Karpas-422 (cell line): Measurements from ENCODE around the gene TSPAN19. TPM values are rescaled to one million over a fixed set of nuclear protein-coding genes. Genes with fewer than 3 reads are reported as not detected.

Experiments
- DNase-seq: peaks from one replicate; pipeline ENCODE4 v3.0.0-alpha.2; 2015
- H2AFZ ChIP-seq: fragments of 200-600 bp; sonication (generic); 2 replicates; pipeline ENCODE4 v1.6.1; 2014; ENCODE audit warnings: antibody characterized with exemption, low read length, mixed read lengths
- H3K27ac ChIP-seq: fragments of 200-600 bp; sonication (generic); 2 replicates; pipeline ENCODE4 v1.5.1; 2014; ENCODE audit warnings: mild to moderate bottlenecking, low read length, moderate library complexity
- H3K27me3 ChIP-seq: fragments of 200-600 bp; sonication (generic); 2 replicates; pipeline ENCODE4 v1.6.1; 2014; ENCODE audit warnings: low read length, mixed read lengths
- H3K36me3 ChIP-seq: fragments of 200-600 bp; sonication (generic); 2 replicates; pipeline ENCODE4 v1.6.1; 2014; ENCODE audit warnings: low read length, mixed read lengths; ENCODE audit not compliant: insufficient read depth
- H3K4me1 ChIP-seq: fragments of 200-600 bp; sonication (generic); 2 replicates; pipeline ENCODE4 v1.6.1; 2014; ENCODE audit warnings: mild to moderate bottlenecking, low read length, mixed read lengths
- H3K4me2 ChIP-seq: fragments of 200-600 bp; sonication (generic); 2 replicates; pipeline ENCODE4 v1.6.1; 2014; ENCODE audit warnings: low read length, low read depth, mild to moderate bottlenecking; ENCODE audit not compliant: poor library complexity, severe bottlenecking
- H3K4me3 ChIP-seq: fragments of 200-600 bp; sonication (generic); 2 replicates; pipeline ENCODE4 v1.5.1; 2014; ENCODE audit warnings: mild to moderate bottlenecking, antibody characterized with exemption, low read length, mixed read lengths
- H3K79me2 ChIP-seq: fragments of 200-600 bp; sonication (generic); 2 replicates; pipeline ENCODE4 v1.6.1; 2014; ENCODE audit warnings: mild to moderate bottlenecking, low read length, mixed read lengths
- H3K9ac ChIP-seq: fragments of 200-600 bp; sonication (generic); 2 replicates; pipeline ENCODE4 v1.6.0; 2014; ENCODE audit warnings: low read length
- H3K9me2 ChIP-seq: fragments of 200-600 bp; sonication (generic), shearing (Covaris generic); replicated peaks from 2 replicates; pipeline ENCODE4 v1.6.0; 2014; ENCODE audit warnings: mild to moderate bottlenecking, low read length, moderate library complexity; ENCODE audit not compliant: insufficient read depth
- H3K9me3 ChIP-seq: fragments of 300-700, 200-600 bp; sonication (generic); 2 replicates; pipeline ENCODE4 v1.6.1; 2014; ENCODE audit warnings: low read length, mixed read lengths
- H4K20me1 ChIP-seq: fragments of 200-600 bp; sonication (generic); 2 replicates; pipeline ENCODE4 v1.6.1; 2014; ENCODE audit warnings: mild to moderate bottlenecking, antibody characterized with exemption, low read length, low read depth; ENCODE audit not compliant: insufficient read depth
- total RNA-seq: library from RNA; depleted of rRNA; stranded (reverse); fragments of >200 nt; shearing (Covaris generic); gene quantifications from 2 replicates; pipeline ENCODE4 v1.2.3, GENCODE V29; 2014; ENCODE audit warnings: low replicate concordance; rRNA removed

Gene TSPAN19
- total RNA-seq, 1 experiment from 2014 or later = not detected

DNA sequence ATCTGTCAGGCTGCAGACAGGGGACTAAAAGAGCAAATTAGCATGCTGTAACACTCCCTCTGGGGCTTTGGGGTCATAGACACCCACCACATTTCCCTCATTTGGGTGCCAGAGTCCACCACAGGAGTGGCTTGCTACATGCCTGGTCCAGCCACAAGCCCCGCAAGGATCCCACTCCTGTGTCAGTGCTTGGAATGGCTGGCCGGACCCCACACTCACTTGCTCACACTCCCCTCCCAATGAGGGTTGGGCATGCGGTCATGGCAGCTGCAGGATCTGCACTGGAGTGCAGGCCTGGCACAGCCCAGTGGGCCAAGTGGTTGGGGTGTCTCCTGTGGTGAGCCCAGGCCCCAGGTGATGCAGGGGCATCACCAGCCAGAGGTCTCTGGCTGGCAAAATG, 59.9 kb downstream of the TSPAN19 start:
- no peak overlapping the region for H3K27ac ChIP-seq

GRCh38 chr12:84974155-84974815, 61.8 kb downstream of the TSPAN19 start:
- H3K27ac ChIP-seq = no peak overlapping the region
- no peak overlapping the region for H3K9ac ChIP-seq
- H3K79me2 ChIP-seq = no peaks in the 10 kb centered on the region
- no peak for DNase-seq
- H2AFZ ChIP-seq = no peak overlapping the region
- no peak overlapping the region for H3K4me2 ChIP-seq
- H3K9me3 ChIP-seq = peaks cover under 1% of the 10 kb centered on the region; the same call in 1 of the 2 replicates
- no peaks in the 10 kb centered on the region for H3K9me2 ChIP-seq
- H3K4me1 ChIP-seq = no peaks in the 10 kb centered on the region
- no peaks in the 10 kb centered on the region for H4K20me1 ChIP-seq
- H3K27me3 ChIP-seq = no peaks in the 10 kb centered on the region
- no peaks in the 10 kb centered on the region for H3K36me3 ChIP-seq
- H3K4me3 ChIP-seq = no peak overlapping the region

More for the DNA sequence above, 59.9 kb downstream of the TSPAN19 start:
- H3K36me3 ChIP-seq = no peaks in the 10 kb centered on the region
- no peak overlapping the region for H3K9ac ChIP-seq
- no peak overlapping the region for H3K4me3 ChIP-seq
- no peaks in the 10 kb centered on the region for H3K79me2 ChIP-seq
- no peak overlapping the region for H3K4me2 ChIP-seq
- H3K27me3 ChIP-seq = no peaks in the 10 kb centered on the region
- no peak for DNase-seq
- no peaks in the 10 kb centered on the region for H4K20me1 ChIP-seq
- no peaks in the 10 kb centered on the region for H3K9me2 ChIP-seq
- H2AFZ ChIP-seq = no peak overlapping the region
- no peaks in the 10 kb centered on the region for H3K9me3 ChIP-seq
- no peaks in the 10 kb centered on the region for H3K4me1 ChIP-seq

DNA sequence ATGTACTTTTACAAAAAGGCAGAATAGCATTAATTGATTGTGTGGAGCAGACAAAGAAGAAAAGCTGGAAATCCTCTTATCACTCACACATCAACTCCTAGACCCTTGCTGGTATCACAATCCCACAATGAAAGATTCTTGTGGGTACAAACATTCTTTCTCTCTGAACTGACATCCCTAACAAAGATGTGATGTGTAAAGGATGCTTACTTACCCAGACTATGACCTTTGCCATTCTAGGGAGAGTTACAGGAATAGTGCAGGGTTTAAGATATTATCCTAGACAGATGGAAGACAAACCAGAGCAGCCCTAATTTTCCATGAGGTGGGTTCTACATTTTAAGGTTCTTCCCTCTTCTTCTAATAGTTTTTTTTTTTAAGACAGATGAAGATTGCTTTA, 63.1 kb downstream of the TSPAN19 start:
- Histone ChIP-seq H3K9me3 (peaks cover 2% of the 10 kb centered on the region; the same call in 1 of the 2 replicates), H3K79me2 (no peaks in the 10 kb centered on the region), H2AFZ (no peak overlapping the region), H3K36me3 (no peaks in the 10 kb centered on the region), H3K9ac (no peak overlapping the region), H3K27ac (no peak overlapping the region), H3K4me3 (no peak overlapping the region), H3K9me2 (no peaks in the 10 kb centered on the region), H3K4me2 (no peak overlapping the region), H3K4me1 (no peaks in the 10 kb centered on the region), H3K27me3 (no peaks in the 10 kb centered on the region), H4K20me1 (no peaks in the 10 kb centered on the region)
- no peak for DNase-seq

- Histone ChIP-seq H3K4me3 (no peak overlapping the region), H3K9me3 (peaks cover 2% of the 10 kb centered on the region; the same call in 1 of the 2 replicates), H3K4me2 (no peak overlapping the region), H3K9ac (no peak overlapping the region), H3K36me3 (no peaks in the 10 kb centered on the region), H4K20me1 (no peaks in the 10 kb centered on the region), H3K27me3 (no peaks in the 10 kb centered on the region), H2AFZ (no peak overlapping the region), H3K79me2 (no peaks in the 10 kb centered on the region), H3K27ac (no peak overlapping the region), H3K4me1 (no peaks in the 10 kb centered on the region), H3K9me2 (no peaks in the 10 kb centered on the region)
- DNase-seq = no peak
Observed at GRCh38 chr12:84969226-84969625, 66.9 kb downstream of the TSPAN19 start.

Other genes with a start within 250 kb of the TSPAN19 start
- gene SLC6A15, start 123.5 kb downstream of the TSPAN19 start, total RNA-seq = not detected in 2 replicates
- not detected in 2 replicates for gene LRRIQ1, start 74 bp upstream of the TSPAN19 start, total RNA-seq
- not detected in 2 replicates for gene ALX1, start 243.9 kb upstream of the TSPAN19 start, total RNA-seq